Measurements from ENCODE around the gene NFATC2IP.

The NFATC2IP gene

GRCh38 chr16:28985211-28986041, 34.7 kb downstream of the NFATC2IP start:
- peak overlapping the region; percentile 45 for H3K4me3 ChIP-seq (ENCODE audit: low read depth, low read length)
- DNase-seq (ENCODE audit: low read depth): no peak
- no peak for TF ChIP-seq CTCF (IDR thresholded peaks at IDR 0.05; ENCODE audit: low read depth, low read length, missing control alignments)

GRCh38 chr16:28986046-28986445, 35.3 kb downstream of the NFATC2IP start:
- H3K4me3 ChIP-seq (ENCODE audit: low read depth, low read length): no peak overlapping the region
- no peak for TF ChIP-seq CTCF (IDR thresholded peaks at IDR 0.05; ENCODE audit: low read depth, low read length, missing control alignments)
- DNase-seq (ENCODE audit: low read depth): no peak

- no peak for DNase-seq (ENCODE audit: low read depth)
- H3K4me3 ChIP-seq (ENCODE audit: low read depth, low read length): no peak overlapping the region
- TF ChIP-seq CTCF (IDR thresholded peaks at IDR 0.05; ENCODE audit: low read depth, low read length, missing control alignments): no peak
Observed at GRCh38 chr16:28986492-28986891, 35.8 kb downstream of the NFATC2IP start.

- DNase-seq (ENCODE audit: low read depth): no peak
- no peak for TF ChIP-seq CTCF (IDR thresholded peaks at IDR 0.05; ENCODE audit: low read depth, low read length, missing control alignments)
- H3K4me3 ChIP-seq (ENCODE audit: low read depth, low read length): no peak overlapping the region
Observed at GRCh38 chr16:28987170-28987853, 36.6 kb downstream of the NFATC2IP start.

GRCh38 chr16:28989363-28989762, 38.6 kb downstream of the NFATC2IP start:
- no peak overlapping the region for H3K4me3 ChIP-seq (ENCODE audit: low read depth, low read length)
- TF ChIP-seq CTCF (IDR thresholded peaks at IDR 0.05; ENCODE audit: low read depth, low read length, missing control alignments): no peak
- DNase-seq (ENCODE audit: low read depth): no peak

GRCh38 chr16:28990375-28991040, 39.8 kb downstream of the NFATC2IP start:
- TF ChIP-seq CTCF (IDR thresholded peaks at IDR 0.05; ENCODE audit: low read depth, low read length, missing control alignments): no peak

More at GRCh38 chr16:28990375-28991040, 39.8 kb downstream of the NFATC2IP start:
- no peak overlapping the region for H3K4me3 ChIP-seq (ENCODE audit: low read depth, low read length)
- DNase-seq (ENCODE audit: low read depth): no peak
